Fibroblast of lung (primary cell): ENCODE data around the gene FRMD6. TPM values are rescaled to one million over a fixed set of nuclear protein-coding genes. Genes with fewer than 3 reads are reported as not detected.
A peak's percentile ranks its signal among the peaks of the same experiment; 100 is the strongest.

Source experiments
- DNase-seq, 2 donors: peaks; one replicate each; pipeline versions ENCODE4 v3.0.0 to v3.0.0-alpha.2; 2010; ENCODE audit warnings: low read depth in 2 of 2
- H2AFZ ChIP-seq: 2 replicates; pipeline ENCODE4 v1.5.1; 2012; ENCODE audit warnings: low read length, control low read depth, inconsistent platforms
- H3K27ac ChIP-seq: 2 replicates; pipeline ENCODE4 v1.5.1; 2011; ENCODE audit warnings: low read length, control low read depth; ENCODE audit not compliant: insufficient read depth
- H3K27me3 ChIP-seq: 2 replicates; pipeline ENCODE4 v1.5.1; 2011; ENCODE audit warnings: mild to moderate bottlenecking, low read length; ENCODE audit not compliant: control insufficient read depth, insufficient read depth
- H3K36me3 ChIP-seq: 2 replicates; pipeline ENCODE4 v1.5.1; 2011; ENCODE audit warnings: low read length; ENCODE audit not compliant: control insufficient read depth, insufficient read depth
- H3K4me1 ChIP-seq: 2 replicates; pipeline ENCODE4 v1.5.1; 2011; ENCODE audit warnings: low read length; ENCODE audit not compliant: control insufficient read depth, insufficient read depth; ENCODE audit errors: extremely low read depth
- H3K4me2 ChIP-seq: 2 replicates; pipeline ENCODE4 v1.5.1; 2011; ENCODE audit warnings: low read length, control low read depth; ENCODE audit not compliant: insufficient read depth; ENCODE audit errors: extremely low read depth
- H3K4me3 ChIP-seq, 4 experiments: fragments of 200-600 bp in 1 of 4; sonication (generic) in 1 of 4; replicated peaks in 1 of 4; 2 replicates each; pipeline ENCODE4 v1.5.1; 2011 to 2016; ENCODE audit warnings: low read length in 4 of 4, low read depth in 3 of 4, mild to moderate bottlenecking in 3 of 4, control low read depth in 2 of 4, inconsistent platforms in 1 of 4, mixed read lengths in 1 of 4; ENCODE audit not compliant: insufficient read depth in 1 of 4; ENCODE audit errors: control extremely low read depth in 1 of 4
- H3K79me2 ChIP-seq: 2 replicates; pipeline ENCODE4 v1.5.1; 2012; ENCODE audit warnings: mild to moderate bottlenecking, low read length, inconsistent platforms; ENCODE audit not compliant: control insufficient read depth, insufficient read depth
- H3K9ac ChIP-seq: 2 replicates; pipeline ENCODE4 v1.5.1; 2011; ENCODE audit warnings: mild to moderate bottlenecking, low read length, control low read depth; ENCODE audit not compliant: insufficient read depth
- H3K9me3 ChIP-seq: 2 replicates; pipeline ENCODE4 v1.5.1; 2012; ENCODE audit warnings: low read depth, low read length; ENCODE audit not compliant: control insufficient read depth, insufficient read depth
- H4K20me1 ChIP-seq: 2 replicates; pipeline ENCODE4 v1.5.1; 2011; ENCODE audit warnings: low read length; ENCODE audit not compliant: control insufficient read depth, insufficient read depth; ENCODE audit errors: extremely low read depth
- EZH2 ChIP-seq: IDR thresholded peaks from 2 replicates; pipeline ENCODE4 v1.5.1; 2012; ENCODE audit warnings: low read length, control low read depth, mild to moderate bottlenecking; ENCODE audit errors: missing control alignments
- polyA plus RNA-seq, 2 donors: library from polyadenylated mRNA; depleted of rRNA in 1 of 2; stranded (reverse) in 1 of 2; unstranded in 1 of 2; fragments of >200 nt; gene quantifications; 2 replicates each; pipeline ENCODE4 v1.2.1, GENCODE V29; 2011 to 2012; ENCODE audit warnings: missing spikeins in 1 of 2
- total RNA-seq: library from RNA; depleted of rRNA; stranded (reverse); fragments of >200 nt; gene quantifications from 2 replicates; pipeline ENCODE4 v1.2.1, GENCODE V29; 2014
- TF ChIP-seq, protein P1 (sequence below), 2 donors: IDR thresholded peaks in 1 of 2; conservative IDR thresholded peaks in 1 of 2; 1 replicate in 1 of 2; 2 replicates in 1 of 2; pipeline ENCODE4 v1.5.1; 2011 to 2012; ENCODE audit warnings: low read length in 2 of 2, control low read depth in 1 of 2, inconsistent platforms in 1 of 2, low read depth in 1 of 2, mild to moderate bottlenecking in 1 of 2

Gene FRMD6
- total and polyA plus RNA-seq, 2 donors (not counting 1 experiment from before 2014, with no cell fraction given), result 200 to 222 TPM

DNA sequence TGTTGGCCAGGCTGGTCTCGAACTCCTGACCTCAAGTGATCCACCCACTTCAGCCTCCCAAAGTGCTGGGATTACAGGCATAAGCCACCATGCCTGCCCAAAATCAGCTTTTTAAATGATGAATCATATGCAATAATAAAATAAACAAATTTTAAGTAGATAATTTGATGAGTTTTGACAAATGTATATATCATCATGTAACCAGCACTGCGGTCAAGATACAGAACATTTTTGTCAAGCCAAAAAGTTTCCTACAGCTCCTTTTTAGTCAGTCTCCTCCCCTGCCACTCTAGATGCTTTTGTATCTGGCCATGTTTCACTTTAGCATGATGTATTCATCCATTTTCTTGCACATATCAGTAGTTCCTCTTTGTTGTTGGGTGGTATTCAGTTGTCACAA lies 17.2 kb downstream of the FRMD6 start:
- H3K36me3 ChIP-seq, result peaks cover 2% of the 10 kb centered on the region
- no peaks in the 10 kb centered on the region for H3K9me3 ChIP-seq
- H3K27ac ChIP-seq, result no peak overlapping the region
- H4K20me1 ChIP-seq, result peaks cover 5% of the 10 kb centered on the region
- no peak overlapping the region for H3K4me3 ChIP-seq
- no peak overlapping the region for H2AFZ ChIP-seq
- no peak overlapping the region for H3K4me2 ChIP-seq
- no peak for TF ChIP-seq EZH2
- TF ChIP-seq, protein P1, sequence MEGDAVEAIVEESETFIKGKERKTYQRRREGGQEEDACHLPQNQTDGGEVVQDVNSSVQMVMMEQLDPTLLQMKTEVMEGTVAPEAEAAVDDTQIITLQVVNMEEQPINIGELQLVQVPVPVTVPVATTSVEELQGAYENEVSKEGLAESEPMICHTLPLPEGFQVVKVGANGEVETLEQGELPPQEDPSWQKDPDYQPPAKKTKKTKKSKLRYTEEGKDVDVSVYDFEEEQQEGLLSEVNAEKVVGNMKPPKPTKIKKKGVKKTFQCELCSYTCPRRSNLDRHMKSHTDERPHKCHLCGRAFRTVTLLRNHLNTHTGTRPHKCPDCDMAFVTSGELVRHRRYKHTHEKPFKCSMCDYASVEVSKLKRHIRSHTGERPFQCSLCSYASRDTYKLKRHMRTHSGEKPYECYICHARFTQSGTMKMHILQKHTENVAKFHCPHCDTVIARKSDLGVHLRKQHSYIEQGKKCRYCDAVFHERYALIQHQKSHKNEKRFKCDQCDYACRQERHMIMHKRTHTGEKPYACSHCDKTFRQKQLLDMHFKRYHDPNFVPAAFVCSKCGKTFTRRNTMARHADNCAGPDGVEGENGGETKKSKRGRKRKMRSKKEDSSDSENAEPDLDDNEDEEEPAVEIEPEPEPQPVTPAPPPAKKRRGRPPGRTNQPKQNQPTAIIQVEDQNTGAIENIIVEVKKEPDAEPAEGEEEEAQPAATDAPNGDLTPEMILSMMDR (conservative IDR thresholded peaks at IDR 0.05 in 1 of 2, IDR thresholded peaks at IDR 0.05 in 1 of 2; ENCODE audit: low read depth in 1 of 2, low read length in 2 of 2), result no peak
- H3K4me1 ChIP-seq, result no peaks in the 10 kb centered on the region
- no peaks in the 10 kb centered on the region for H3K27me3 ChIP-seq
- peaks cover 99% of the 10 kb centered on the region for H3K79me2 ChIP-seq
- no peak overlapping the region for H3K9ac ChIP-seq
- peak in 1 of 2 donors; percentile 36 for DNase-seq

- H3K27ac ChIP-seq, result peak overlapping the region; percentile 34
- DNase-seq, result peak in 1 of 2 donors; percentile 94
- no peaks in the 10 kb centered on the region for H3K36me3 ChIP-seq
These were observed 22.7 kb downstream of the FRMD6 start for GRCh38 chr14:51674294-51675002.

GRCh38 chr14:51676549-51676948 lies 24.8 kb downstream of the FRMD6 start:
- peaks cover 22% of the 10 kb centered on the region for H3K4me1 ChIP-seq
- H3K9me3 ChIP-seq, result no peaks in the 10 kb centered on the region
- H2AFZ ChIP-seq, result no peak overlapping the region
- no peak overlapping the region for H3K9ac ChIP-seq
- DNase-seq, result peak in 1 of 2 donors; percentile 66
- no peak overlapping the region for H3K4me3 ChIP-seq
- peaks cover 2% of the 10 kb centered on the region for H4K20me1 ChIP-seq
- peak overlapping the region; percentile 58 for H3K27ac ChIP-seq
- H3K36me3 ChIP-seq, result no peaks in the 10 kb centered on the region
- peak overlapping the region; percentile 41 for H3K4me2 ChIP-seq
- peaks cover 100% of the 10 kb centered on the region for H3K79me2 ChIP-seq
- H3K27me3 ChIP-seq, result no peaks in the 10 kb centered on the region
- TF ChIP-seq EZH2, result no peak
- TF ChIP-seq, protein P1 (conservative IDR thresholded peaks at IDR 0.05 in 1 of 2, IDR thresholded peaks at IDR 0.05 in 1 of 2; ENCODE audit: low read depth in 1 of 2, low read length in 2 of 2), result no peak

More at GRCh38 chr14:51674294-51675002, 22.7 kb downstream of the FRMD6 start:
- Histone ChIP-seq H3K79me2 (peaks cover 100% of the 10 kb centered on the region), H3K27me3 (no peaks in the 10 kb centered on the region), H3K4me3 (no peak overlapping the region), H3K4me1 (peaks cover 22% of the 10 kb centered on the region), H3K9ac (no peak overlapping the region), H4K20me1 (peaks cover 5% of the 10 kb centered on the region), H3K9me3 (no peaks in the 10 kb centered on the region), H3K4me2 (peak overlapping the region; percentile 35), H2AFZ (no peak overlapping the region)
- TF ChIP-seq EZH2, result no peak
- TF ChIP-seq, protein P1 (conservative IDR thresholded peaks at IDR 0.05 in 1 of 2, IDR thresholded peaks at IDR 0.05 in 1 of 2; ENCODE audit: low read depth in 1 of 2, low read length in 2 of 2), result no peak
